ENCODE measurements around the gene ROBO1. TPM values are rescaled to one million over a fixed set of nuclear protein-coding genes. Genes with fewer than 3 reads are reported as not detected.

Gene ROBO1
- total and polyA plus RNA-seq, 2 of the 13 experiments (the other 11 are each of a cell fraction or from before 2014, with no cell fraction given): 52.2 to 71.0 TPM

DNA sequence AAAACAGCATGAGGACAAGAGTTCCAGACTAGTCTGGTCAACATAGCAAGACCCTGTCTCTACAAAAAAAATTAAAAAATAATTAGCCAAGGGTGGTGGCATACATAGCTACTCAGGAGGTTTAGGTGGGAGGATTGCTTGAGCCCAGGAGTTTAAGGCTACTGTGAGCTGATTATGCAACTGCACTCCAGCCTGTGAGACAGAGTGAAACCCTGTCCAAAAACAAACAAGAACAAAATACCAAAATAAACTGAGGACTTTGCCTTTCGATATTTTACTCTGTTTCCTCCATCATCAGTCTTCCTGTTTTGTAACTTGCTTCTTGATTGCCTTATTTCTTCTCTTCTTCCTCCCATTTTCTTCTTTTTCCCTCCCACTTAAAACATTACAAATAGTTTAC, 504.4 kb downstream of the ROBO1 start (continued):
- TF ChIP-seq, protein P1, sequence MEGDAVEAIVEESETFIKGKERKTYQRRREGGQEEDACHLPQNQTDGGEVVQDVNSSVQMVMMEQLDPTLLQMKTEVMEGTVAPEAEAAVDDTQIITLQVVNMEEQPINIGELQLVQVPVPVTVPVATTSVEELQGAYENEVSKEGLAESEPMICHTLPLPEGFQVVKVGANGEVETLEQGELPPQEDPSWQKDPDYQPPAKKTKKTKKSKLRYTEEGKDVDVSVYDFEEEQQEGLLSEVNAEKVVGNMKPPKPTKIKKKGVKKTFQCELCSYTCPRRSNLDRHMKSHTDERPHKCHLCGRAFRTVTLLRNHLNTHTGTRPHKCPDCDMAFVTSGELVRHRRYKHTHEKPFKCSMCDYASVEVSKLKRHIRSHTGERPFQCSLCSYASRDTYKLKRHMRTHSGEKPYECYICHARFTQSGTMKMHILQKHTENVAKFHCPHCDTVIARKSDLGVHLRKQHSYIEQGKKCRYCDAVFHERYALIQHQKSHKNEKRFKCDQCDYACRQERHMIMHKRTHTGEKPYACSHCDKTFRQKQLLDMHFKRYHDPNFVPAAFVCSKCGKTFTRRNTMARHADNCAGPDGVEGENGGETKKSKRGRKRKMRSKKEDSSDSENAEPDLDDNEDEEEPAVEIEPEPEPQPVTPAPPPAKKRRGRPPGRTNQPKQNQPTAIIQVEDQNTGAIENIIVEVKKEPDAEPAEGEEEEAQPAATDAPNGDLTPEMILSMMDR (CRISPR knock-in tag; IDR thresholded peaks at IDR 0.05): no peak

DNA sequence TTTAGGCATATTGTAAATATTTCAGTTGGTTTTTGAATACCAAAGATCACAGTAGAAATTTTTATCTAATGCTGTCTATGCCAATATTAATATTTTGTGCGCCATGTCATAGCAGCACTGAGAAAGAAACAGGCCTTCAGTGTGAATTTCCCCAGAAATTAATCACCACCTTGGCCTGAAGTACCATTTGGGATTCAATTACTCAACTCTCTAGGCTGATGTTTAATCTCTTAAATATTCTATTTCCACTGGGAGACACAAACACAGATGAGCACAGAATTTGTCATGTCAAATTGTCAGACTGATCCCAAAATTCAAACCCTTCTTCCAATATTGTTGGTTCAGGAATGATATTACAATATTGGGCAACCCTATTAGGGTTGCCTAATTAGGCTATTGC, 509.3 kb downstream of the ROBO1 start:
- intact Hi-C loops (cut with micrococcal nuclease; ENCODE audit: unreplicated experiment): no loop called here
- 0% methylated on average over 1 of the region's 1 CpG for WGBS (ENCODE audit: low lambda C conversion rate)
- ATAC-seq (no peak), DNase-seq (ENCODE audit: low spot score) (no peak), FAIRE-seq (no peak)
- Histone ChIP-seq H2AFZ (ENCODE audit: low read length) (no peak overlapping the region), H3K4me2 (ENCODE audit: low read depth, low read length) (no peak overlapping the region), H3K27ac (ENCODE audit: extremely low read length, insufficient read depth, low read length) (no peak overlapping the region), H3K9me3 (ENCODE audit: low read length) (no peaks in the 10 kb centered on the region), H3K4me1 (ENCODE audit: insufficient read depth, low read length) (no peaks in the 10 kb centered on the region), H4K20me1 (ENCODE audit: insufficient read depth, low read length) (no peaks in the 10 kb centered on the region), H3K9ac (ENCODE audit: insufficient read depth, low read depth, low read length) (no peak overlapping the region), H3K4me3 (replicated peaks in 1 of 3; ENCODE audit: insufficient read depth in 1 of 3, low read depth in 2 of 3, low read length in 3 of 3) (no peak overlapping the region), H3K79me2 (ENCODE audit: insufficient read depth, low read length) (no peaks in the 10 kb centered on the region), H3K27me3 (ENCODE audit: control insufficient read depth in 1 of 2, insufficient read depth in 2 of 2, low read length in 2 of 2) (no peaks in the 10 kb centered on the region), H3K36me3 (replicated peaks in 1 of 2; ENCODE audit: control insufficient read depth in 1 of 2, insufficient read depth in 2 of 2, low read length in 2 of 2) (no peaks in the 10 kb centered on the region)
- ChIA-PET POLR2A (no interaction called here), CTCF (ENCODE audit: low intra/inter-chr PET ratio, low total read pairs) (no interaction called here)
- no TSS peak for BruUV-seq (replicated peaks)
- TF ChIP-seq CHCHD3 (CRISPR knock-in tag; IDR thresholded peaks at IDR 0.05): no peak
- no peak for TF ChIP-seq ZNF512 (CRISPR knock-in tag; IDR thresholded peaks at IDR 0.05)
- TF ChIP-seq ZNF747 (CRISPR knock-in tag; IDR thresholded peaks at IDR 0.05; ENCODE audit: borderline replicate concordance): no peak
- TF ChIP-seq ZNF264 (CRISPR knock-in tag; IDR thresholded peaks at IDR 0.05): no peak
- no peak for TF ChIP-seq RFX3 (CRISPR knock-in tag; IDR thresholded peaks at IDR 0.05)
- TF ChIP-seq ZNF282 (IDR thresholded peaks at IDR 0.05; ENCODE audit: partially characterized antibody): no peak
- no peak for TF ChIP-seq LCORL (IDR thresholded peaks at IDR 0.05)
- no peak for TF ChIP-seq LCORL (CRISPR knock-in tag; IDR thresholded peaks at IDR 0.05)
- in situ Hi-C loops (cut with HindIII; ENCODE audit: extremely low pct_ligation_motif_present, low pct_unique_long_range_greater_than_20kb): no loop called here
